ENCODE measurements around the gene H1-8.
"Not testable (repeated sequence)": the region's sequence is repeated elsewhere in the genome, so short reads cannot be mapped to it uniquely, and the experiment has no call there.

The H1-8 gene

DNA sequence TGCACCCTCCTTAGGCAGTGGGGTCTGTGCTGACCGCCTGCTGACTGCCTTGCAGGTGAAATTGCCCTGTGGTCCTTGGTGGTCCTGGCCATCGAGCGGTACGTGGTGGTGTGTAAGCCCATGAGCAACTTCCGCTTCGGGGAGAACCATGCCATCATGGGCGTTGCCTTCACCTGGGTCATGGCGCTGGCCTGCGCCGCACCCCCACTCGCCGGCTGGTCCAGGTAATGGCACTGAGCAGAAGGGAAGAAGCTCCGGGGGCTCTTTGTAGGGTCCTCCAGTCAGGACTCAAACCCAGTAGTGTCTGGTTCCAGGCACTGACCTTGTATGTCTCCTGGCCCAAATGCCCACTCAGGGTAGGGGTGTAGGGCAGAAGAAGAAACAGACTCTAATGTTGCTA lies 12.2 kb upstream of the H1-8 start:
- Histone ChIP-seq H3K36me3 (ENCODE audit: insufficient read depth, low read length) (no peaks in the 10 kb centered on the region), H3K4me1 (ENCODE audit: insufficient read depth, low read length) (peaks cover 13% of the 10 kb centered on the region), H3K9me3 (ENCODE audit: low read length) (peaks cover 2% of the 10 kb centered on the region), H3K4me3 (ENCODE audit: low read length) (no peak overlapping the region), H2AFZ (ENCODE audit: low read depth, low read length) (no peak overlapping the region), H3K27me3 (ENCODE audit: insufficient read depth, low read length) (no peaks in the 10 kb centered on the region)

DNA sequence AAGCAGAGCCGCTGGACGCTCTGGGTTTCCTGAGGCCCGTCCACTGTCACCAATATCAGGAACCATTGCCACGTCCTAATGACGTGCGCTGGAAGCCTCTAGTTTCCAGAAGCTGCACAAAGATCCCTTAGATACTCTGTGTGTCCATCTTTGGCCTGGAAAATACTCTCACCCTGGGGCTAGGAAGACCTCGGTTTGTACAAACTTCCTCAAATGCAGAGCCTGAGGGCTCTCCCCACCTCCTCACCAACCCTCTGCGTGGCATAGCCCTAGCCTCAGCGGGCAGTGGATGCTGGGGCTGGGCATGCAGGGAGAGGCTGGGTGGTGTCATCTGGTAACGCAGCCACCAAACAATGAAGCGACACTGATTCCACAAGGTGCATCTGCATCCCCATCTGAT lies 11.3 kb upstream of the H1-8 start:
- H2AFZ ChIP-seq (ENCODE audit: low read depth, low read length) = no peak overlapping the region
- H3K4me3 ChIP-seq (ENCODE audit: low read length) = no peak overlapping the region
- peaks cover 2% of the 10 kb centered on the region for H3K9me3 ChIP-seq (ENCODE audit: low read length)
- H3K4me1 ChIP-seq (ENCODE audit: insufficient read depth, low read length) = peaks cover 13% of the 10 kb centered on the region
- no peaks in the 10 kb centered on the region for H3K36me3 ChIP-seq (ENCODE audit: insufficient read depth, low read length)
- no peaks in the 10 kb centered on the region for H3K27me3 ChIP-seq (ENCODE audit: insufficient read depth, low read length)

DNA sequence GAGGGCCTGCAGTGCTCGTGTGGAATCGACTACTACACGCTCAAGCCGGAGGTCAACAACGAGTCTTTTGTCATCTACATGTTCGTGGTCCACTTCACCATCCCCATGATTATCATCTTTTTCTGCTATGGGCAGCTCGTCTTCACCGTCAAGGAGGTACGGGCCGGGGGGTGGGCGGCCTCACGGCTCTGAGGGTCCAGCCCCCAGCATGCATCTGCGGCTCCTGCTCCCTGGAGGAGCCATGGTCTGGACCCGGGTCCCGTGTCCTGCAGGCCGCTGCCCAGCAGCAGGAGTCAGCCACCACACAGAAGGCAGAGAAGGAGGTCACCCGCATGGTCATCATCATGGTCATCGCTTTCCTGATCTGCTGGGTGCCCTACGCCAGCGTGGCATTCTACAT lies 10.7 kb upstream of the H1-8 start:
- Histone ChIP-seq H3K36me3 (ENCODE audit: insufficient read depth, low read length) (no peaks in the 10 kb centered on the region), H2AFZ (ENCODE audit: low read depth, low read length) (no peak overlapping the region), H3K9me3 (ENCODE audit: low read length) (peaks cover 2% of the 10 kb centered on the region), H3K4me1 (ENCODE audit: insufficient read depth, low read length) (peaks cover 13% of the 10 kb centered on the region), H3K27me3 (ENCODE audit: insufficient read depth, low read length) (no peaks in the 10 kb centered on the region), H3K4me3 (ENCODE audit: low read length) (no peak overlapping the region)

DNA sequence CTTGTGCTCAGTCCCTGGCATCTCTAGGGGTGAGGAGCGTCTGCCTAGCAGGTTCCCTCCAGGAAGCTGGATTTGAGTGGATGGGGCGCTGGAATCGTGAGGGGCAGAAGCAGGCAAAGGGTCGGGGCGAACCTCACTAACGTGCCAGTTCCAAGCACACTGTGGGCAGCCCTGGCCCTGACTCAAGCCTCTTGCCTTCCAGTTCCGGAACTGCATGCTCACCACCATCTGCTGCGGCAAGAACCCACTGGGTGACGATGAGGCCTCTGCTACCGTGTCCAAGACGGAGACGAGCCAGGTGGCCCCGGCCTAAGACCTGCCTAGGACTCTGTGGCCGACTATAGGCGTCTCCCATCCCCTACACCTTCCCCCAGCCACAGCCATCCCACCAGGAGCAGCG lies 9.6 kb upstream of the H1-8 start:
- Histone ChIP-seq H3K4me1 (ENCODE audit: insufficient read depth, low read length) (peaks cover 13% of the 10 kb centered on the region), H2AFZ (ENCODE audit: low read depth, low read length) (no peak overlapping the region), H3K9me3 (ENCODE audit: low read length) (peaks cover 2% of the 10 kb centered on the region), H3K4me3 (ENCODE audit: low read length) (no peak overlapping the region), H3K36me3 (ENCODE audit: insufficient read depth, low read length) (no peaks in the 10 kb centered on the region), H3K27me3 (ENCODE audit: insufficient read depth, low read length) (no peaks in the 10 kb centered on the region)

DNA sequence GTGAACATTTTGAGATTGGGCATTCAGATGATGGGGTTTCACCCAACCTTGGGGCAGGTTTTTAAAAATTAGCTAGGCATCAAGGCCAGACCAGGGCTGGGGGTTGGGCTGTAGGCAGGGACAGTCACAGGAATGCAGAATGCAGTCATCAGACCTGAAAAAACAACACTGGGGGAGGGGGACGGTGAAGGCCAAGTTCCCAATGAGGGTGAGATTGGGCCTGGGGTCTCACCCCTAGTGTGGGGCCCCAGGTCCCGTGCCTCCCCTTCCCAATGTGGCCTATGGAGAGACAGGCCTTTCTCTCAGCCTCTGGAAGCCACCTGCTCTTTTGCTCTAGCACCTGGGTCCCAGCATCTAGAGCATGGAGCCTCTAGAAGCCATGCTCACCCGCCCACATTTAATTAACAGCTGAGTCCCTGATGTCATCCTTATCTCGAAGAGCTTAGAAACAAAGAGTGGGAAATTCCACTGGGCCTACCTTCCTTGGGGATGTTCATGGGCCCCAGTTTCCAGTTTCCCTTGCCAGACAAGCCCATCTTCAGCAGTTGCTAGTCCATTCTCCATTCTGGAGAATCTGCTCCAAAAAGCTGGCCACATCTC lies 8.4 kb upstream of the H1-8 start:
- Histone ChIP-seq H2AFZ (ENCODE audit: low read depth, low read length) (no peak overlapping the region), H3K9me3 (ENCODE audit: low read length) (peaks cover 2% of the 10 kb centered on the region), H3K27me3 (ENCODE audit: insufficient read depth, low read length) (no peaks in the 10 kb centered on the region), H3K4me1 (ENCODE audit: insufficient read depth, low read length) (peaks cover 13% of the 10 kb centered on the region), H3K4me3 (ENCODE audit: low read length) (no peak overlapping the region), H3K36me3 (ENCODE audit: insufficient read depth, low read length) (no peaks in the 10 kb centered on the region)

DNA sequence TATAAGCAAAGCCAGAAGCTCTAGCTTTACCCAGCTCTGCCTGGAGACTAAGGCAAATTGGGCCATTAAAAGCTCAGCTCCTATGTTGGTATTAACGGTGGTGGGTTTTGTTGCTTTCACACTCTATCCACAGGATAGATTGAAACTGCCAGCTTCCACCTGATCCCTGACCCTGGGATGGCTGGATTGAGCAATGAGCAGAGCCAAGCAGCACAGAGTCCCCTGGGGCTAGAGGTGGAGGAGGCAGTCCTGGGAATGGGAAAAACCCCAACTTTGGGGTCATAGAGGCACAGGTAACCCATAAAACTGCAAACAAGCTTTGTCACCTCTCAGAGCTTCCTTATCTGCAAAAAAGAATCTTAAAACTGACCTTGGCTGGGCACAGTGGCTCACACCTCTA lies 7.9 kb upstream of the H1-8 start:
- no peaks in the 10 kb centered on the region for H3K27me3 ChIP-seq (ENCODE audit: insufficient read depth, low read length)
- no peak overlapping the region for H2AFZ ChIP-seq (ENCODE audit: low read depth, low read length)
- H3K36me3 ChIP-seq (ENCODE audit: insufficient read depth, low read length) = no peaks in the 10 kb centered on the region
- H3K4me3 ChIP-seq (ENCODE audit: low read length) = no peak overlapping the region
- peaks cover 9% of the 10 kb centered on the region for H3K4me1 ChIP-seq (ENCODE audit: insufficient read depth, low read length)
- peaks cover 2% of the 10 kb centered on the region for H3K9me3 ChIP-seq (ENCODE audit: low read length)

DNA sequence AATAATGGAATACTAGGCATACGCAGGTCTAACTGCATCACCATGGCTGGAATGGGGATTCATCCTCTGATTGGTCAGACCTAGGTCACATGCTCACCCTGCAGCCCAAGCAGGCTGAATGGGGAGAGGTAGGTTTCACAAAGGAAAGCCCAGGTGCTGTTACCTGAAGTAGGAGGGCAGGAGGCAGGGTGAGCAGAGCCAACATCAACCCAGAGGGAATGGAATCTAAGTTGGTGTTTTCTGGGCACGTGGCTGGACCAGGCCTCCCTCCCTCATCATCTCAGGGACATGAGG lies 6.7 kb upstream of the H1-8 start:
- Histone ChIP-seq H3K27me3 (ENCODE audit: insufficient read depth, low read length) (no peaks in the 10 kb centered on the region), H3K4me3 (ENCODE audit: low read length) (no peak overlapping the region), H3K4me1 (ENCODE audit: insufficient read depth, low read length) (peaks cover 4% of the 10 kb centered on the region), H2AFZ (ENCODE audit: low read depth, low read length) (no peak overlapping the region), H3K36me3 (ENCODE audit: insufficient read depth, low read length) (no peaks in the 10 kb centered on the region), H3K9me3 (ENCODE audit: low read length) (peaks cover 2% of the 10 kb centered on the region)

DNA sequence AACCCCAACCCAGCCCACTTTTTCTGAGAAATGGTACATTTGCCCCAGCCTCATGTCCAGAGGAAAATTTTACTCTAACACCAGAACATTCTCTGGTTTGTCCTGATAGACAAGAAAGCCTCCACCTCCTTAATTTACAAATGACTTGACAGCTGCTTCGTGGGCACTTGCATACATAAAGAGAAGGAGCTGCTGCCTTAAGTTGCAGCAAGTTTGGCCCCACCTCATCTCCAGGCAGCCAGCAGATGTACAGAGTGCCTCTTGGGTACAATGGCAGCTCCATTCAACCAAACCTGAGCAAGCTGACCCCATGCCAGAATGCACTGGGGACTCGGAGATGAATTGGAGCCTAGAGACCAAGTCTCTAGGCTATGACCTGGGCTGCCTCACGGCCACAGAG lies 6.2 kb upstream of the H1-8 start:
- Histone ChIP-seq H3K4me1 (ENCODE audit: insufficient read depth, low read length) (peaks cover 4% of the 10 kb centered on the region), H2AFZ (ENCODE audit: low read depth, low read length) (no peak overlapping the region), H3K27me3 (ENCODE audit: insufficient read depth, low read length) (no peaks in the 10 kb centered on the region)

DNA sequence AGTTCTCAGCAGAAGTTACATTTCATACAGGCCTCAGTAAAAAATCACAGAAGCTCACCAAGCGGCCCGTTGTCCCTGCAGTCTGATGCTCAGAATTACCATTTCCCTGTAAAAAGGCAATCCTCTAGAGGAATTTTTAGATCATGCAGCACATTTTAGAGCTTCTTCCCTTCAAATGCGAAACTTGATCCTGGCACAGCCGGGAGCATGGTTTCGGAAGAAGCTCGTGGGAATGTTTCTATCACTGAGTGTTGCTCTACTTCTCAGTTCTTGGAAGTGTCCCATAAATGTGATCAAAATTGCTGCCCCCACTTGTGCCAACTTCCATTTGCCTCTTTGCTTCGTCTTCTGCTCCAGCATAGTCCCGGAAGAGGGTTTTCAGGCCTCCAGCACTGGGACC lies 3.8 kb upstream of the H1-8 start:
- Histone ChIP-seq H3K27me3 (ENCODE audit: insufficient read depth, low read length) (no peaks in the 10 kb centered on the region), H3K36me3 (ENCODE audit: insufficient read depth, low read length) (no peaks in the 10 kb centered on the region), H3K4me1 (ENCODE audit: insufficient read depth, low read length) (no peaks in the 10 kb centered on the region), H2AFZ (ENCODE audit: low read depth, low read length) (no peak overlapping the region), H3K9me3 (ENCODE audit: low read length) (no peaks in the 10 kb centered on the region), H3K4me3 (ENCODE audit: low read length) (no peak overlapping the region)

More for the DNA sequence above, 6.2 kb upstream of the H1-8 start:
- no peaks in the 10 kb centered on the region for H3K36me3 ChIP-seq (ENCODE audit: insufficient read depth, low read length)
- peaks cover 2% of the 10 kb centered on the region for H3K9me3 ChIP-seq (ENCODE audit: low read length)
- H3K4me3 ChIP-seq (ENCODE audit: low read length) = no peak overlapping the region

DNA sequence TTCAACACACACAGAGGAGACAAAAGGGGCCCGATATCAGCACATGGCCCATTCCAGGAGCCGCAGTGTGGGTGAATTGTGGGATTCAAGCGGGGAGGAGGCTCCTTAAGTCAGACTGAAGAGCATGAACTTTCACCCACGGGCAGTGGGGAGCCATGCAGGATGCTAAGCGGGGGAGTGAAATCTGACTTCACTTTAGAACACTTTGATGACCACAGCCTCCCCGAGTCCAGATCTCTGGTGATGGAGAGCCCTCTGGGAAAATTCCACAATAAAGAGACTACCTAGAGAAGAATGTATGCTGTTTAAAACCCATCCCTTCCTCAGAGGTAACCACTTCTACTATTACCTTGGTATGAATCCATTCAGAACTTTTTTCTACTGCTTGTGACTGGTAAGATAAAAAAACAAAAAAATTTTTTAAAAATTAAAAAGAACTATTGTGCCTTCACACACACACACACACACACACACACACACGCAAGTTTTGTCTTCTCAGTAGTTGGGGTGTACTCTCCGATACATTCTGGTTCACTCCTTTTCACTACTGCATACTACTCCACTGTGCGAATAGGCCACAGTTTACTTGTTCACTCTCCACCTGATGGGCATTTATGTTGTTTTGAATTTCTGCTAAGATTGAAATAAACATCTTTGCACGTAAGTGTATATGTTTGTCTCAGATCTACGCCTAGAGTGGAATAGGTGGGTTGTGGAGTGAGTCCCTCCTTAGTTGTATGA lies 2.0 kb upstream of the H1-8 start:
- Histone ChIP-seq H3K9me3 (ENCODE audit: low read length) (no peaks in the 10 kb centered on the region), H3K36me3 (ENCODE audit: insufficient read depth, low read length) (no peaks in the 10 kb centered on the region), H2AFZ (ENCODE audit: low read depth, low read length) (no peak overlapping the region), H3K4me3 (ENCODE audit: low read length) (no peak overlapping the region), H3K27me3 (ENCODE audit: insufficient read depth, low read length) (no peaks in the 10 kb centered on the region), H3K4me1 (ENCODE audit: insufficient read depth, low read length) (no peaks in the 10 kb centered on the region)

DNA sequence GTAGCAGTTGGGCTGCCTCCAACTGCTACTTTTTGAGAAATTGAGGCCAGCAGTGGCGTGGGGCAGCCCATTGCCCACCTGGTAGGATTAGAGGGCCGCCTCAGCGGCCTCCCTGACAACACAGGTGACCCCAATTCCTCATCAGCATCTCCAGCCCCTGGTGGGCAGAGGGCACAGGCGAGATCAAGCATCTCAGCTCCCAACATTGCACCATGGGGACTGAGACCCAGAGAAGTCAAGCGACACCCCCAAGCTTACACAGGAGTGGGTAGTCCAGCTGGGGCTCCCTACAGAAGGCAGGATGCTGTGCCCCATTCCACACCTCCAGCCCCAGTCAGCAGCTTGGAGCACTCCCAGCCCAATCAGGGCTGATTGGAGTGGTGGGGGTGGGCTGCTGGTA lies 228 bp upstream of the H1-8 start:
- Histone ChIP-seq H3K27me3 (ENCODE audit: insufficient read depth, low read length) (no peaks in the 10 kb centered on the region), H3K4me1 (ENCODE audit: insufficient read depth, low read length) (no peaks in the 10 kb centered on the region), H2AFZ (ENCODE audit: low read depth, low read length) (no peak overlapping the region), H3K36me3 (ENCODE audit: insufficient read depth, low read length) (no peaks in the 10 kb centered on the region), H3K9me3 (ENCODE audit: low read length) (no peaks in the 10 kb centered on the region), H3K4me3 (ENCODE audit: low read length) (no peak overlapping the region)

DNA sequence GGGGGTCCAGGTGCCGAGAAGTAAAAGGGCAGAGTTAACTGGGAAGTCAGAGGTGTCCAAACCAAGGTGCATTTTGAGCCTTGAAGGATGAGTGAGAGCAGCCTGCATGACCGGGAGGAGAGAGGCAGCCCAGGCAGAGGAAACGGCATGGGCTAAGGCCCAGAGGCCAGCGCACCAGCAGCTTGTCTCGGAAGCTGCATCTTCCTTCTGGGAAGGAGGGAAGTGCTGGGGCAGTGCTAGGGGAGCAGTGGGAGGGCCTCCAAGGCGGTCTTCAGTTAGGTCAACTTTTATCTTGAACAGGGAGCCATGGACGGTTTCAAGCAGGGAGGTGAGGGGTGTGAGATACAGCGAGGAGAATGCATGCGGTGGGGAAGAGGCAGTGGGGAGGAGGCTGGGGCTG lies 1.0 kb downstream of the H1-8 start:
- Histone ChIP-seq H3K36me3 (ENCODE audit: insufficient read depth, low read length) (no peaks in the 10 kb centered on the region), H3K27me3 (ENCODE audit: insufficient read depth, low read length) (no peaks in the 10 kb centered on the region), H3K4me3 (ENCODE audit: low read length) (no peak overlapping the region), H2AFZ (ENCODE audit: low read depth, low read length) (no peak overlapping the region), H3K9me3 (ENCODE audit: low read length) (no peaks in the 10 kb centered on the region), H3K4me1 (ENCODE audit: insufficient read depth, low read length) (peaks cover 4% of the 10 kb centered on the region)

DNA sequence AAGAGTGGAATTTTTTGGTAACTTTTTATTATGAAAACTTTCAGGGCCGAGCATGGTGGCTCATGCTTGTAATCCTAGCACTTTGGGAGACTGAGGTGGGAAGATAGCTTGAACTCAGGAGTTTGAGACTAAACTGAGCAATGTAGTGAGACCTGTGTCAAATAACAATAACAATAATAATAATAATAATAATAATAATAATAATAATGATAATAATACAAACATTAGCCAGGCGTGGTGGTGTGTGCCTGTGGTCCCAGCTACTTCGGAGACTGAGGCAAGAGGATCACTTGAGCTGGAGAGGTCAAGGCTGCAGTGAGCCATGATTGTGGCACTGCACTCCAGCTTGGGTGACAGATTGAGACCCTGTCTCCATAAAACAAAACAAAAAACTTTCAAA lies 3.0 kb downstream of the H1-8 start:
- H3K4me3 ChIP-seq (ENCODE audit: low read length); H3K9me3 ChIP-seq (ENCODE audit: low read length); H3K36me3 ChIP-seq (ENCODE audit: insufficient read depth, low read length); H3K4me1 ChIP-seq (ENCODE audit: insufficient read depth, low read length); H3K27me3 ChIP-seq (ENCODE audit: insufficient read depth, low read length); H2AFZ ChIP-seq (ENCODE audit: low read depth, low read length): not testable (repeated sequence)

DNA sequence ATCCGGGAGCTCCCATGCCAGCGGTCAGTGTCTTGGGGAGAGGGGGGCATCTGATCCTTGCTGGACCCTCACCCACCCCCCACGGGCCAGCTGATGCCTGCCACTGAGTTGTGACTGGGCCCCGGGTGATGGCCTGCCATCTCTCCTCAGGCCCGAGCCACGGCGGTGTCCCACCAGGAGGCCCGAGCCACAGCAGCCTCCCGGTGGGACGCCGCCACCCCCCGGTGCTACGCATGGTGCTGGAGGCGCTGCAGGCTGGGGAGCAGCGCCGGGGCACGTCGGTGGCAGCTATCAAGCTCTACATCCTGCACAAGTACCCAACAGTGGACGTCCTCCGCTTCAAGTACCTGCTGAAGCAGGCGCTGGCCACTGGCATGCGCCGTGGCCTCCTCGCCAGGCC lies 4.3 kb downstream of the H1-8 start:
- Histone ChIP-seq H3K4me1 (ENCODE audit: insufficient read depth, low read length) (peaks cover 4% of the 10 kb centered on the region), H3K27me3 (ENCODE audit: insufficient read depth, low read length) (no peaks in the 10 kb centered on the region), H3K9me3 (ENCODE audit: low read length) (no peaks in the 10 kb centered on the region), H3K4me3 (ENCODE audit: low read length) (no peak overlapping the region), H2AFZ (ENCODE audit: low read depth, low read length) (no peak overlapping the region), H3K36me3 (ENCODE audit: insufficient read depth, low read length) (no peaks in the 10 kb centered on the region)

Measured in neuron (in vitro differentiated cells).